Natural killer cell (primary cell): ENCODE data around the gene LGMN. TPM values are rescaled to one million over a fixed set of nuclear protein-coding genes. Genes with fewer than 3 reads are reported as not detected.

Source experiments
- ATAC-seq, 3 donors: fragments of 150-1000 bp in 2 of 3; fragments of 200-7000 bp in 1 of 3; cut with Tn5 transposase; 1 replicate in 1 of 3; 2 replicates in 2 of 3; pipeline ENCODE4 v1.10.0; 2021; ENCODE audit warnings: mild to moderate bottlenecking in 2 of 3, moderate library complexity in 2 of 3
- DNase-seq, 2 donors: peaks; one replicate each; pipeline versions ENCODE4 v3.0.0 to v3.0.0-alpha.2; 2013 to 2021; ENCODE audit warnings: mixed read lengths in 1 of 2
- H3K27ac ChIP-seq: one replicate; pipeline ENCODE4 v1.5.1; 2013; ENCODE audit warnings: mild to moderate bottlenecking, low read length
- H3K27me3 ChIP-seq: one replicate; pipeline ENCODE4 v1.6.1; 2013; ENCODE audit warnings: low read length; ENCODE audit not compliant: control insufficient read depth, insufficient read depth
- H3K36me3 ChIP-seq: one replicate; pipeline ENCODE4 v1.6.1; 2013; ENCODE audit warnings: low read length; ENCODE audit not compliant: control insufficient read depth, insufficient read depth
- H3K4me1 ChIP-seq: one replicate; pipeline ENCODE4 v1.6.1; 2013; ENCODE audit warnings: low read length; ENCODE audit not compliant: control insufficient read depth, insufficient read depth
- H3K4me3 ChIP-seq: one replicate; pipeline ENCODE4 v1.5.1; 2013; ENCODE audit warnings: low read length
- H3K9me3 ChIP-seq: one replicate; pipeline ENCODE4 v1.6.1; 2013; ENCODE audit warnings: low read length; ENCODE audit not compliant: control insufficient read depth, insufficient read depth
- H3K27ac Mint-ChIP-seq, 2 donors: one replicate each; pipeline ENCODE4 v1.8.0; 2022; ENCODE audit warnings: mild to moderate bottlenecking in 2 of 2, mixed read lengths in 2 of 2, moderate library complexity in 1 of 2
- H3K27me3 Mint-ChIP-seq, 2 donors: one replicate each; pipeline ENCODE4 v1.8.0; 2022; ENCODE audit warnings: low read depth in 2 of 2, mixed read lengths in 2 of 2
- H3K36me3 Mint-ChIP-seq: one replicate; pipeline ENCODE4 v1.8.0; 2022; ENCODE audit warnings: mixed read lengths
- H3K4me1 Mint-ChIP-seq, 2 donors: one replicate each; pipeline ENCODE4 v1.8.0; 2022; ENCODE audit warnings: mixed read lengths in 2 of 2
- H3K4me3 Mint-ChIP-seq: one replicate; pipeline ENCODE4 v1.8.0; 2022; ENCODE audit warnings: mild to moderate bottlenecking, moderate library complexity, mixed read lengths
- H3K9me3 Mint-ChIP-seq, 2 donors: one replicate each; pipeline ENCODE4 v1.8.0; 2022; ENCODE audit warnings: mixed read lengths in 2 of 2
- CTCF ChIP-seq: fragments of 200-600 bp; IDR thresholded peaks from one replicate; pipeline ENCODE4 v1.8.0; 2022; ENCODE audit warnings: antibody characterized with exemption
- WGBS: methylation state at CpG from one replicate; pipeline ENCODE4 v1.1.7; 2013; ENCODE audit warnings: missing lambda C conversion rate; ENCODE audit not compliant: insufficient coverage; 5-methylcytosine and 5-hydroxymethylcytosine counted together
- intact Hi-C: fragments of 100-400 bp; cut with micrococcal nuclease; formaldehyde crosslinking; loops from one replicate; pipeline ENCODE4 v1.14.2; 2022
- total RNA-seq, 4 donors: library from RNA; stranded (reverse); fragments of 120-200 nt in 1 of 4; gene quantifications; one replicate each; pipeline versions ENCODE4 v1.2.3 to v1.2.4, GENCODE V29; 2013 to 2022

Gene LGMN
- total RNA-seq, 3 donors from 2014 or later (not counting 1 experiment from before 2014, with no cell fraction given), result 0.39 to 6.1 (median 2.5) TPM

DNA sequence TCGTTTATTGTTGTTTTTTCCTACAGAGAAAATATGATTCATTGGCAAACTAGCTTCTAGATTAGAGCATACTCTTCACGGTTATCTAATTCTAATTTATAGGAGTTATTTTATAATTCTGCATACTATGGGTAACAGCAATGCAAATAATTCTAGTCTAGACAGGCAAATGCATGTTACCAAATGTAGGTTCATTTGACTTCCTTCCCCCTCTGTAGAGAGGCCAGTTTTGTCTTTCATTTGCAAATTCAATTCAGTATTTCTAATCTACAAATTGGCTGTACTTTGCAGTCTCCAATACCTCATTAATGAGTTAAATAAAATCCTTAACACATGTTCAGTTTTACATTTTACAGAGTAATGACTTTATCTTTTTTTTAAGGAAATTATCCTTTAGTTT lies 4.2 kb downstream of the LGMN start:
- no peak overlapping the region for H3K27ac Mint-ChIP-seq
- intact Hi-C loops, result no loop called here
- ATAC-seq, result no peak
- Histone ChIP-seq H3K4me1 (peaks cover 10% of the 10 kb centered on the region), H3K27me3 (peaks cover 17% of the 10 kb centered on the region), H3K9me3 (no peaks in the 10 kb centered on the region), H3K36me3 (no peaks in the 10 kb centered on the region), H3K4me3 (no peak overlapping the region), H3K27ac (no peak overlapping the region)
- H3K36me3 Mint-ChIP-seq, result peaks cover 6% of the 10 kb centered on the region
- no peak for TF ChIP-seq CTCF
- no peak overlapping the region for H3K4me3 Mint-ChIP-seq
- DNase-seq, result no peak
- peaks cover 51 to 54% of the 10 kb centered on the region in 2 donors for H3K27me3 Mint-ChIP-seq
- peaks cover 15 to 18% of the 10 kb centered on the region in 2 donors for H3K4me1 Mint-ChIP-seq
- WGBS, result no CpG with 5 or more reads among the region's 2 CpGs
- H3K9me3 Mint-ChIP-seq, result no peaks in the 10 kb centered on the region

DNA sequence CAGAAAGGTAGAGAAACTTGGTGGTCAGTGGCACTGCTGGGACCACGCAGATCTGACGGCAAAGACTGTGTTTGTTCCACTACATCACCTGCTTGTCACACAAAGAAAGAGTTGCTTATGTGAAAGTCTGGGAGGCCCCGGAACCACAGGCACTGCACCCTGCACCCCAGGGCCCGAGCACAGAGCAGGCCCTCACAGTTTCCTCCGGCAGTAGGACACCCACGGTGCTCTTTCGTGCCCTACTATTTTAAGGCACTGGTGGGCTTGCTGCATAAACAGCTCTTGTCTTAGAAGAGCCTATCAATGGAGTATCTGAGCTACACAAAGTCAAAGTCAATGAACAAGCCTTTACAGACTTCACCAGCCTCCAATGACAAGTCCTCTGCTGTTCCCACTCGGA lies 8.0 kb downstream of the LGMN start:
- 87% methylated on average over 8 of the region's 8 CpGs for WGBS
- H3K9me3 ChIP-seq, result no peaks in the 10 kb centered on the region
- Mint-ChIP-seq H3K36me3 (no peaks in the 10 kb centered on the region), H3K27me3 (peaks cover 35 to 37% of the 10 kb centered on the region in 2 donors), H3K4me1 (peaks cover 0 to 12% of the 10 kb centered on the region in 2 donors), H3K4me3 (no peak overlapping the region), H3K27ac (no peak overlapping the region), H3K9me3 (no peaks in the 10 kb centered on the region)
- no peaks in the 10 kb centered on the region for H3K27me3 ChIP-seq
- intact Hi-C loops, result no loop called here
- no peak overlapping the region for H3K27ac ChIP-seq
- no peaks in the 10 kb centered on the region for H3K36me3 ChIP-seq
- H3K4me3 ChIP-seq, result no peak overlapping the region
- no peak for DNase-seq
- TF ChIP-seq CTCF, result no peak
- peaks cover 3% of the 10 kb centered on the region for H3K4me1 ChIP-seq
- no peak for ATAC-seq

DNA sequence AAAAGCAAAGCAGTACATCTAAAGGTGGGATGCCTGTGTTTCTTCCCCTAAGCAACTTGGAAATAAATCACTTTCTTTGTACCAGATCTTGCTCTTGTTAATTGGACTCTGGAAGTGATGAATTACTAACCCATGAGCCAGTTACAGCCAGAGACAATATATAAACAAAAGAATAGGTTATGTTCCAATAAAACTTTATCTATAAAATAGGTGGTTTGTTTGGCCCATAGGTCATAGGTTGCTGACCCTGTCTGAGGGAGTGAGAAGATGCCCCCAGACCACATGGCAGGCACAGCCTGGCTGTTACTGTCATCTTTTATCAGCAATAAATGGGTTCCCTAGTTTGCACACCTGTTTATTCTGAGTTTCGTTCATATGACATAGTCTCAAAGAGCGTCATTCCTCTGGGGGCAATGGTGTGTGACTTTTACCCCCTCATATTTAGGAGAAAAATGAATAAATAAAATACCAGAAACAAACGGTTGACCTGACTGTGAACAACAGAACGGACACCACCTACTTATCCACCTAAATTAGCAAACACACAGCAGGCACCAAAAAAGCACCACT lies 10.7 kb downstream of the LGMN start:
- Histone ChIP-seq H3K4me3 (no peak overlapping the region), H3K4me1 (peaks cover 3% of the 10 kb centered on the region), H3K27me3 (no peaks in the 10 kb centered on the region), H3K36me3 (no peaks in the 10 kb centered on the region), H3K27ac (no peak overlapping the region), H3K9me3 (no peaks in the 10 kb centered on the region)
- DNase-seq, result no peak
- no peaks in the 10 kb centered on the region for H3K36me3 Mint-ChIP-seq
- H3K4me1 Mint-ChIP-seq, result peaks cover 0 to 12% of the 10 kb centered on the region in 2 donors
- no peak overlapping the region for H3K4me3 Mint-ChIP-seq
- peaks cover 32 to 33% of the 10 kb centered on the region in 2 donors for H3K27me3 Mint-ChIP-seq
- no peak for ATAC-seq
- WGBS, result 86% methylated on average over 4 of the region's 4 CpGs
- intact Hi-C loops, result no loop called here
- H3K9me3 Mint-ChIP-seq, result no peaks in the 10 kb centered on the region
- TF ChIP-seq CTCF, result no peak
- H3K27ac Mint-ChIP-seq, result no peak overlapping the region

- no peaks in the 10 kb centered on the region for H3K36me3 ChIP-seq
- Mint-ChIP-seq H3K36me3 (no peaks in the 10 kb centered on the region), H3K27ac (no peak overlapping the region), H3K4me1 (peaks cover 0 to 12% of the 10 kb centered on the region in 2 donors), H3K27me3 (peaks cover 35 to 38% of the 10 kb centered on the region in 2 donors), H3K4me3 (no peak overlapping the region), H3K9me3 (no peaks in the 10 kb centered on the region)
- no peak for TF ChIP-seq CTCF
- peaks cover 3% of the 10 kb centered on the region for H3K4me1 ChIP-seq
- DNase-seq (peak in 1 of 2 donors; percentile 52), ATAC-seq (peak in 2 of 3 donors; percentile 44 to 54)
- intact Hi-C loops, result no loop called here
- no peaks in the 10 kb centered on the region for H3K27me3 ChIP-seq
- 31% methylated on average over 4 of the region's 4 CpGs for WGBS
- H3K4me3 ChIP-seq, result no peak overlapping the region
- H3K27ac ChIP-seq, result no peak overlapping the region
- no peaks in the 10 kb centered on the region for H3K9me3 ChIP-seq
These were observed 11.2 kb downstream of the LGMN start for GRCh38 chr14:92737206-92737605.
